ENCODE data around the gene LIG1. TPM values are rescaled to one million over a fixed set of nuclear protein-coding genes. Genes with fewer than 3 reads are reported as not detected.

LIG1 gene
- total and polyA plus RNA-seq, 2 experiments from 2014 or later = 9.3 to 14.5 TPM

GRCh38 chr19:48175578-48175977 lies 5.4 kb upstream of the LIG1 start:
- H3K4me2 ChIP-seq (ENCODE audit: unreplicated experiment) = no peak overlapping the region
- no peaks in the 10 kb centered on the region for H3K27me3 ChIP-seq (replicated peaks; ENCODE audit: insufficient read depth)
- no peak for DNase-seq
- H3K4me1 ChIP-seq (ENCODE audit: insufficient read depth) = peaks cover 5% of the 10 kb centered on the region; the same call in 1 of the 2 replicates
- H3K79me2 ChIP-seq (ENCODE audit: insufficient read depth) = peaks cover 15% of the 10 kb centered on the region
- H3K9me3 ChIP-seq (ENCODE audit: low read depth) = no peaks in the 10 kb centered on the region
- no peak overlapping the region for H3K9ac ChIP-seq
- no peaks in the 10 kb centered on the region for H3F3A ChIP-seq (ENCODE audit: insufficient read depth)
- WGBS, 2 experiments (ENCODE audit: low coverage in 1 of 2, low lambda C conversion rate in 2 of 2, missing lambda C conversion rate in 2 of 2) = 96% methylated on average over 10 of the region's 10 CpGs
- no peak for TF ChIP-seq EZH2 (IDR thresholded peaks at IDR 0.05; ENCODE audit: insufficient read depth, poor library complexity, severe bottlenecking)
- no peak for TF ChIP-seq EZH2phosphoT487 (IDR thresholded peaks at IDR 0.05; ENCODE audit: insufficient read depth, low read depth)
- H3K36me3 ChIP-seq (ENCODE audit: low read depth) = no peaks in the 10 kb centered on the region
- no peak overlapping the region for H3K27ac ChIP-seq
- no peaks in the 10 kb centered on the region for H3K9me2 ChIP-seq (ENCODE audit: insufficient read depth)
- in situ Hi-C loops (cut with MboI) = no loop called here
- no peak overlapping the region for H3K4me3 ChIP-seq
- no peak overlapping the region for H2AFZ ChIP-seq
- no peaks in the 10 kb centered on the region for H4K20me1 ChIP-seq (ENCODE audit: insufficient read depth)

- no peak for DNase-seq
- no peak overlapping the region for H3K27ac ChIP-seq
These were observed 4.4 kb upstream of the LIG1 start for GRCh38 chr19:48174445-48175030.

GRCh38 chr19:48171710-48172109 lies 1.6 kb upstream of the LIG1 start:
- Histone ChIP-seq H3K9me3 (ENCODE audit: low read depth) (no peaks in the 10 kb centered on the region), H3K4me1 (ENCODE audit: insufficient read depth) (peaks cover 5% of the 10 kb centered on the region; the same call in 1 of the 2 replicates), H4K20me1 (ENCODE audit: insufficient read depth) (no peaks in the 10 kb centered on the region), H2AFZ (no peak overlapping the region), H3K9ac (peak overlapping the region; percentile 88; the same call in 1 of the 2 replicates), H3K27me3 (replicated peaks; ENCODE audit: insufficient read depth) (no peaks in the 10 kb centered on the region), H3K79me2 (ENCODE audit: insufficient read depth) (peaks cover 38% of the 10 kb centered on the region), H3K36me3 (ENCODE audit: low read depth) (no peaks in the 10 kb centered on the region), H3K4me2 (ENCODE audit: unreplicated experiment) (peak overlapping the region; percentile 98), H3K27ac (no peak overlapping the region), H3F3A (ENCODE audit: insufficient read depth) (peaks cover 9% of the 10 kb centered on the region; the same call in 1 of the 2 replicates), H3K9me2 (ENCODE audit: insufficient read depth) (no peaks in the 10 kb centered on the region), H3K4me3 (peak overlapping the region; percentile 95)
- 77 to 83% methylated on average over 29 to 37 of the region's 37 CpGs for WGBS, 2 experiments (ENCODE audit: low coverage in 1 of 2, low lambda C conversion rate in 2 of 2, missing lambda C conversion rate in 2 of 2)
- no peak for TF ChIP-seq EZH2phosphoT487 (IDR thresholded peaks at IDR 0.05; ENCODE audit: insufficient read depth, low read depth)
- TF ChIP-seq EZH2 (IDR thresholded peaks at IDR 0.05; ENCODE audit: insufficient read depth, poor library complexity, severe bottlenecking) = no peak
- in situ Hi-C loops (cut with MboI) = no loop called here
- DNase-seq = no peak

More at GRCh38 chr19:48174445-48175030, 4.4 kb upstream of the LIG1 start:
- no peak for TF ChIP-seq EZH2 (IDR thresholded peaks at IDR 0.05; ENCODE audit: insufficient read depth, poor library complexity, severe bottlenecking)
- no peak for TF ChIP-seq EZH2phosphoT487 (IDR thresholded peaks at IDR 0.05; ENCODE audit: insufficient read depth, low read depth)
- 87 to 91% methylated on average over 6 of the region's 6 CpGs for WGBS, 2 experiments (ENCODE audit: low coverage in 1 of 2, low lambda C conversion rate in 2 of 2, missing lambda C conversion rate in 2 of 2)
- Histone ChIP-seq H3K4me2 (ENCODE audit: unreplicated experiment) (no peak overlapping the region), H3K79me2 (ENCODE audit: insufficient read depth) (peaks cover 15% of the 10 kb centered on the region), H3K4me3 (no peak overlapping the region), H3K4me1 (ENCODE audit: insufficient read depth) (peaks cover 5% of the 10 kb centered on the region; the same call in 1 of the 2 replicates), H3F3A (ENCODE audit: insufficient read depth) (no peaks in the 10 kb centered on the region), H4K20me1 (ENCODE audit: insufficient read depth) (no peaks in the 10 kb centered on the region), H3K9ac (no peak overlapping the region), H3K36me3 (ENCODE audit: low read depth) (no peaks in the 10 kb centered on the region), H3K27me3 (replicated peaks; ENCODE audit: insufficient read depth) (no peaks in the 10 kb centered on the region), H3K9me2 (ENCODE audit: insufficient read depth) (no peaks in the 10 kb centered on the region), H2AFZ (no peak overlapping the region), H3K9me3 (ENCODE audit: low read depth) (no peaks in the 10 kb centered on the region)
- in situ Hi-C loops (cut with MboI) = no loop called here

- peaks cover 39% of the 10 kb centered on the region for H3K79me2 ChIP-seq (ENCODE audit: insufficient read depth)
- TF ChIP-seq EZH2 (IDR thresholded peaks at IDR 0.05; ENCODE audit: insufficient read depth, poor library complexity, severe bottlenecking) = no peak
- no peak for TF ChIP-seq EZH2phosphoT487 (IDR thresholded peaks at IDR 0.05; ENCODE audit: insufficient read depth, low read depth)
- H3K27ac ChIP-seq = no peak overlapping the region
- H3K4me1 ChIP-seq (ENCODE audit: insufficient read depth) = peaks cover 5% of the 10 kb centered on the region; the same call in 1 of the 2 replicates
- H3K27me3 ChIP-seq (replicated peaks; ENCODE audit: insufficient read depth) = no peaks in the 10 kb centered on the region
- H3K9me3 ChIP-seq (ENCODE audit: low read depth) = no peaks in the 10 kb centered on the region
- H3K9me2 ChIP-seq (ENCODE audit: insufficient read depth) = no peaks in the 10 kb centered on the region
- H2AFZ ChIP-seq = peak overlapping the region; percentile 98
- H3F3A ChIP-seq (ENCODE audit: insufficient read depth) = peaks cover 9% of the 10 kb centered on the region; the same call in 1 of the 2 replicates
- 1% methylated on average over 11 to 21 of the region's 21 CpGs for WGBS, 2 experiments (ENCODE audit: low coverage in 1 of 2, low lambda C conversion rate in 2 of 2, missing lambda C conversion rate in 2 of 2)
- DNase-seq = no peak
- in situ Hi-C loops (cut with MboI) = no loop called here
- H4K20me1 ChIP-seq (ENCODE audit: insufficient read depth) = no peaks in the 10 kb centered on the region
- peak overlapping the region; percentile 98 for H3K4me2 ChIP-seq (ENCODE audit: unreplicated experiment)
- peak overlapping the region; percentile 95 for H3K4me3 ChIP-seq
- peak overlapping the region; percentile 88 for H3K9ac ChIP-seq
- H3K36me3 ChIP-seq (ENCODE audit: low read depth) = no peaks in the 10 kb centered on the region
These were observed 738 bp upstream of the LIG1 start for GRCh38 chr19:48170817-48171347.
